Measurements from ENCODE around the gene PLSCR1. TPM values are rescaled to one million over a fixed set of nuclear protein-coding genes. Genes with fewer than 3 reads are reported as not detected.

Gene PLSCR1
- total RNA-seq, 1 experiment from 2014 or later = 58.1 TPM

- peaks cover 12% of the 10 kb centered on the region for H3K36me3 Mint-ChIP-seq
Measured at GRCh38 chr3:146519810-146520209, 24.6 kb downstream of the PLSCR1 start.

GRCh38 chr3:146517684-146518435 lies 26.5 kb downstream of the PLSCR1 start:
- peaks cover 12% of the 10 kb centered on the region for H3K36me3 Mint-ChIP-seq
- H3K4me1 Mint-ChIP-seq = peaks cover 44% of the 10 kb centered on the region
- ChIA-PET POLR2A (no interaction called here), CTCF (interaction anchor here (1.1 kb wide), 1 partner anchor 328 kb away, joined by 4 read pairs; no protein-coding TSS in a partner anchor)
- no peak for ATAC-seq
- no peak for DNase-seq (ENCODE audit: low spot score)
- no peaks in the 10 kb centered on the region for H3K27me3 Mint-ChIP-seq (ENCODE audit: low read depth)
- no peak overlapping the region for H3K4me3 Mint-ChIP-seq
- peak overlapping the region; percentile 68; the same call in 1 of the 2 replicates for H3K27ac Mint-ChIP-seq
- H3K9me3 Mint-ChIP-seq = no peaks in the 10 kb centered on the region
- TF ChIP-seq GRHL2 (CRISPR knock-in tag; IDR thresholded peaks at IDR 0.05; ENCODE audit: insufficient replicate concordance, severe bottlenecking) (no peak), STAT6 (CRISPR knock-in tag; conservative IDR thresholded peaks at IDR 0.05; ENCODE audit: low read depth) (no peak), AFF4 (CRISPR knock-in tag; IDR thresholded peaks at IDR 0.05; ENCODE audit: borderline replicate concordance) (no peak), CREM (CRISPR knock-in tag; IDR thresholded peaks at IDR 0.05) (no peak), ZNF416 (CRISPR knock-in tag; IDR thresholded peaks at IDR 0.05) (no peak)

More at GRCh38 chr3:146519810-146520209, 24.6 kb downstream of the PLSCR1 start:
- no peaks in the 10 kb centered on the region for H3K27me3 Mint-ChIP-seq (ENCODE audit: low read depth)
- no peak overlapping the region for H3K4me3 Mint-ChIP-seq
- DNase-seq (ENCODE audit: low spot score) = no peak
- TF ChIP-seq FOXJ3 (CRISPR knock-in tag; IDR thresholded peaks at IDR 0.05; ENCODE audit: borderline replicate concordance) = no peak
- TF ChIP-seq ERG (CRISPR knock-in tag; IDR thresholded peaks at IDR 0.05) = no peak
- TF ChIP-seq HMGA2 (CRISPR knock-in tag; IDR thresholded peaks at IDR 0.05) = no peak
- no peak for TF ChIP-seq E2F4 (CRISPR knock-in tag; IDR thresholded peaks at IDR 0.05; ENCODE audit: borderline replicate concordance, low read depth)
- no peak for TF ChIP-seq CREB1 (CRISPR knock-in tag; IDR thresholded peaks at IDR 0.05)
- no peak for TF ChIP-seq ZNF396 (CRISPR knock-in tag; IDR thresholded peaks at IDR 0.05; ENCODE audit: borderline replicate concordance)
- no peak for TF ChIP-seq USF1 (CRISPR knock-in tag; IDR thresholded peaks at IDR 0.05)
- no peak for TF ChIP-seq ESRRA (CRISPR knock-in tag; IDR thresholded peaks at IDR 0.05; ENCODE audit: borderline replicate concordance)
- no peak for TF ChIP-seq FOXK1 (CRISPR knock-in tag; IDR thresholded peaks at IDR 0.05)
- no peak for TF ChIP-seq NR1H2 (CRISPR knock-in tag; IDR thresholded peaks at IDR 0.05)
- no peak for TF ChIP-seq ZNF671 (CRISPR knock-in tag; IDR thresholded peaks at IDR 0.05)
- TF ChIP-seq ZNF425 (CRISPR knock-in tag; conservative IDR thresholded peaks at IDR 0.05) = no peak
- no peak for TF ChIP-seq IRF2 (CRISPR knock-in tag; IDR thresholded peaks at IDR 0.05; ENCODE audit: borderline replicate concordance, low read depth)
- TF ChIP-seq KAT7 (CRISPR knock-in tag; IDR thresholded peaks at IDR 0.05; ENCODE audit: borderline replicate concordance) = no peak
- no peak for TF ChIP-seq SMAD4 (CRISPR knock-in tag; IDR thresholded peaks at IDR 0.05)
- TF ChIP-seq GRHL2 (CRISPR knock-in tag; IDR thresholded peaks at IDR 0.05; ENCODE audit: insufficient replicate concordance, severe bottlenecking) = no peak
- no peak for TF ChIP-seq ZNF232 (CRISPR knock-in tag; IDR thresholded peaks at IDR 0.05)
- CTCF ChIA-PET = no interaction called here
- peaks cover 43% of the 10 kb centered on the region for H3K4me1 Mint-ChIP-seq
- POLR2A ChIA-PET = no interaction called here
- ATAC-seq = no peak
- no peak overlapping the region for H3K27ac Mint-ChIP-seq
- H3K9me3 Mint-ChIP-seq = no peaks in the 10 kb centered on the region
